H9 (cell line): ENCODE data around the gene BRPF1. TPM values are rescaled to one million over a fixed set of nuclear protein-coding genes. Genes with fewer than 3 reads are reported as not detected.
A peak's percentile ranks its signal among the peaks of the same experiment; 100 is the strongest.

Experiments
- DNase-seq: peaks from one replicate; pipeline ENCODE4 v3.0.0-alpha.2; 2017
- H2AFZ ChIP-seq: one replicate; pipeline ENCODE4 v1.6.1; 2013; ENCODE audit warnings: mild to moderate bottlenecking, low read length, control low read depth, moderate library complexity
- H2AK5ac ChIP-seq: 2 replicates; pipeline ENCODE4 v1.6.1; 2013; ENCODE audit warnings: low read length, control low read depth, mixed read lengths; ENCODE audit not compliant: insufficient read length
- H2BK120ac ChIP-seq: one replicate; pipeline ENCODE4 v1.6.1; 2013; ENCODE audit warnings: low read depth, mild to moderate bottlenecking, low read length, control low read depth, inconsistent platforms; ENCODE audit not compliant: poor library complexity, severe bottlenecking
- H2BK12ac ChIP-seq: 2 replicates; pipeline ENCODE4 v1.6.1; 2013; ENCODE audit warnings: low read length, control low read depth, mixed read lengths, low read depth; ENCODE audit not compliant: insufficient read length
- H2BK15ac ChIP-seq: 2 replicates; pipeline ENCODE4 v1.6.1; 2013; ENCODE audit warnings: low read depth, low read length, control low read depth
- H2BK20ac ChIP-seq: one replicate; pipeline ENCODE4 v1.6.1; 2013; ENCODE audit warnings: low read depth, mild to moderate bottlenecking, low read length, control low read depth, inconsistent platforms; ENCODE audit not compliant: poor library complexity, severe bottlenecking
- H2BK5ac ChIP-seq: 2 replicates; pipeline ENCODE4 v1.6.1; 2013; ENCODE audit warnings: low read length, control low read depth, mixed read lengths; ENCODE audit not compliant: insufficient read length
- H3K14ac ChIP-seq: 2 replicates; pipeline ENCODE4 v1.6.1; 2013; ENCODE audit warnings: low read length, control low read depth; ENCODE audit not compliant: insufficient read depth
- H3K18ac ChIP-seq: 2 replicates; pipeline ENCODE4 v1.6.1; 2013; ENCODE audit warnings: low read depth, mild to moderate bottlenecking, mixed read lengths, low read length, control low read depth; ENCODE audit not compliant: insufficient read length
- H3K23ac ChIP-seq: 2 replicates; pipeline ENCODE4 v1.6.1; 2013; ENCODE audit warnings: low read length, control low read depth, mixed read lengths, low read depth; ENCODE audit not compliant: insufficient read length
- H3K23me2 ChIP-seq: 2 replicates; pipeline ENCODE4 v1.6.1; 2013; ENCODE audit warnings: low read depth, mild to moderate bottlenecking, mixed read lengths, low read length, control low read depth; ENCODE audit not compliant: insufficient read length, poor library complexity, severe bottlenecking
- H3K27ac ChIP-seq: 2 replicates; pipeline ENCODE4 v1.5.1; 2013; ENCODE audit warnings: low read length, control low read depth, mixed read lengths, low read depth; ENCODE audit not compliant: insufficient read length
- H3K27me3 ChIP-seq: 2 replicates; pipeline ENCODE4 v1.6.1; 2013; ENCODE audit warnings: low read length, control low read depth, inconsistent platforms; ENCODE audit not compliant: insufficient read depth
- H3K4ac ChIP-seq: 2 replicates; pipeline ENCODE4 v1.6.1; 2013; ENCODE audit warnings: low read depth, mild to moderate bottlenecking, control low read depth, inconsistent platforms, low read length, moderate library complexity
- H3K4me1 ChIP-seq: 2 replicates; pipeline ENCODE4 v1.6.1; 2013; ENCODE audit warnings: low read length, control low read depth, inconsistent platforms; ENCODE audit not compliant: insufficient read depth
- H3K4me2 ChIP-seq: 2 replicates; pipeline ENCODE4 v1.6.1; 2013; ENCODE audit warnings: low read length, control low read depth, mixed read lengths; ENCODE audit not compliant: insufficient read length, insufficient read depth
- H3K56ac ChIP-seq: 2 replicates; pipeline ENCODE4 v1.6.1; 2013; ENCODE audit warnings: low read depth, mild to moderate bottlenecking, mixed read lengths, low read length, control low read depth; ENCODE audit not compliant: insufficient read length
- H3K79me1 ChIP-seq: 2 replicates; pipeline ENCODE4 v1.6.1; 2013; ENCODE audit warnings: low read depth, mild to moderate bottlenecking, moderate library complexity, low read length, control low read depth, inconsistent platforms; ENCODE audit not compliant: insufficient read depth, poor library complexity, severe bottlenecking
- H3K79me2 ChIP-seq: 2 replicates; pipeline ENCODE4 v1.6.1; 2013; ENCODE audit warnings: low read length, control low read depth, inconsistent platforms; ENCODE audit not compliant: insufficient read depth
- H3K9ac ChIP-seq: 2 replicates; pipeline ENCODE4 v1.6.1; 2013; ENCODE audit warnings: low read length, control low read depth, mixed read lengths; ENCODE audit not compliant: insufficient read length; ENCODE audit errors: extremely low read depth
- H3K9me3 ChIP-seq: one replicate; pipeline ENCODE4 v1.6.1; 2013; ENCODE audit warnings: low read depth, low read length, inconsistent platforms; ENCODE audit not compliant: control insufficient read depth
- H3T11ph ChIP-seq: one replicate; pipeline ENCODE4 v1.6.1; 2013; ENCODE audit warnings: mild to moderate bottlenecking, low read length, control low read depth, inconsistent platforms
- H4K20me1 ChIP-seq: one replicate; pipeline ENCODE4 v1.6.1; 2013; ENCODE audit not compliant: control insufficient read depth, insufficient read length, insufficient read depth
- H4K5ac ChIP-seq: 2 replicates; pipeline ENCODE4 v1.6.1; 2013; ENCODE audit warnings: low read depth, mild to moderate bottlenecking, mixed read lengths, low read length, control low read depth; ENCODE audit not compliant: insufficient read length
- H4K8ac ChIP-seq: replicated peaks from 2 replicates; pipeline ENCODE4 v1.6.1; 2013; ENCODE audit warnings: low read length, control low read depth, mixed read lengths, low read depth; ENCODE audit not compliant: insufficient read length
- H4K91ac ChIP-seq: 2 replicates; pipeline ENCODE4 v1.6.1; 2013; ENCODE audit warnings: low read depth, mild to moderate bottlenecking, moderate library complexity, mixed read lengths, low read length, control low read depth; ENCODE audit not compliant: insufficient read length
- H3K27ac Mint-ChIP-seq, 3 experiments: 2 replicates in 2 of 3; 3 replicates in 1 of 3; pipeline ENCODE4 v1.8.0; 2020 to 2021; ENCODE audit warnings: mixed read lengths in 3 of 3, mild to moderate bottlenecking in 1 of 3, moderate library complexity in 1 of 3
- H3K27me3 Mint-ChIP-seq: 2 replicates; pipeline ENCODE4 v1.8.0; 2021; ENCODE audit warnings: low read depth, mild to moderate bottlenecking, moderate library complexity, mixed read lengths
- H3K36me3 Mint-ChIP-seq, 3 experiments: 2 replicates in 2 of 3; 3 replicates in 1 of 3; pipeline ENCODE4 v1.8.0; 2020 to 2021; ENCODE audit warnings: low read depth in 3 of 3, mixed read lengths in 3 of 3; ENCODE audit not compliant: insufficient read depth in 1 of 3
- H3K4me1 Mint-ChIP-seq, 2 experiments: 2 replicates each; pipeline ENCODE4 v1.8.0; 2020; ENCODE audit warnings: mixed read lengths in 2 of 2
- H3K4me3 Mint-ChIP-seq, 2 experiments: 2 replicates in 1 of 2; 3 replicates in 1 of 2; pipeline ENCODE4 v1.8.0; 2020 to 2021; ENCODE audit warnings: mild to moderate bottlenecking in 2 of 2, mixed read lengths in 2 of 2, moderate library complexity in 1 of 2
- H3K9me3 Mint-ChIP-seq, 2 experiments: 2 replicates in 1 of 2; 3 replicates in 1 of 2; pipeline ENCODE4 v1.8.0; 2020; ENCODE audit warnings: mild to moderate bottlenecking in 2 of 2, mixed read lengths in 2 of 2, moderate library complexity in 1 of 2
- CTCF ChIP-seq: fragments of 200-600 bp; sonication (generic); conservative IDR thresholded peaks from 3 replicates; pipeline ENCODE4 v1.8.0; 2021; ENCODE audit warnings: antibody characterized with exemption, mild to moderate bottlenecking
- WGBS: extraction: QIAGEN DNeasy Blood & Tissue Kit; methylation state at CpG from one replicate; pipeline ENCODE4 v1.1.7; 2013; ENCODE audit warnings: missing lambda C conversion rate, low lambda C conversion rate, mixed read lengths; ENCODE audit not compliant: insufficient read length; ENCODE audit errors: extremely low coverage; 5-methylcytosine and 5-hydroxymethylcytosine counted together
- total RNA-seq: library from RNA; stranded (reverse); gene quantifications from 2 replicates; pipeline ENCODE4 v1.2.1, GENCODE V29; 2021

The BRPF1 gene
- total RNA-seq, 1 experiment from 2014 or later = 38.6 TPM

- no peak overlapping the region for H3K23ac ChIP-seq
Observed at GRCh38 chr3:9704347-9705322, 26.9 kb upstream of the BRPF1 start.

More at GRCh38 chr3:9704347-9705322, 26.9 kb upstream of the BRPF1 start:
- H2AFZ ChIP-seq = no peak overlapping the region
- H2BK15ac ChIP-seq = no peak overlapping the region
- peak; percentile 99 for DNase-seq
- no peak overlapping the region for H2BK5ac ChIP-seq
- H2BK12ac ChIP-seq = no peak overlapping the region
- no peak overlapping the region for H4K91ac ChIP-seq
- H3K27me3 ChIP-seq = peaks cover 3% of the 10 kb centered on the region; the same call in 1 of the 2 replicates
- H3K23me2 ChIP-seq = peaks cover 11% of the 10 kb centered on the region
- Mint-ChIP-seq H3K4me3 (peak overlapping the region; percentile 68 to 82), H3K9me3 (no peaks in the 10 kb centered on the region), H3K27me3 (peaks cover 21% of the 10 kb centered on the region), H3K36me3 (peaks cover 0 to 13% (median 0%) of the 10 kb centered on the region in 3 experiments; a peak in 1 of 7 replicates), H3K4me1 (peaks cover 3 to 16% of the 10 kb centered on the region in 2 experiments; a peak in 3 of 4 replicates), H3K27ac (no peak overlapping the region; a peak in 1 of 7 replicates)
- no CpG with 5 or more reads among the region's 62 CpGs for whole genome bisulfite sequencing
- no peaks in the 10 kb centered on the region for H3K9me3 ChIP-seq
- H3K79me2 ChIP-seq = no peaks in the 10 kb centered on the region
- no peak overlapping the region for H2AK5ac ChIP-seq
- H3T11ph ChIP-seq = no peak overlapping the region
- H4K5ac ChIP-seq = no peak overlapping the region
- no peak overlapping the region for H3K27ac ChIP-seq
- no peak overlapping the region for H4K8ac ChIP-seq
- H3K4me2 ChIP-seq = peak overlapping the region; percentile 81
- H3K56ac ChIP-seq = no peak overlapping the region
- H3K79me1 ChIP-seq = no peaks in the 10 kb centered on the region
- TF ChIP-seq CTCF = no peak
- H3K9ac ChIP-seq = no peak overlapping the region
- no peak overlapping the region for H3K18ac ChIP-seq
- H2BK120ac ChIP-seq = no peak overlapping the region
- H3K14ac ChIP-seq = no peak overlapping the region; the same call in 1 of the 2 replicates
- no peak overlapping the region for H3K4ac ChIP-seq
- H2BK20ac ChIP-seq = no peak overlapping the region
- no peaks in the 10 kb centered on the region for H3K4me1 ChIP-seq
- no peaks in the 10 kb centered on the region for H4K20me1 ChIP-seq
